ENCODE data around the gene SRC.

GRCh38 chr20:37408302-37409193 lies 62.6 kb downstream of the SRC start:
- no peak for TF ChIP-seq CTCF (conservative IDR thresholded peaks at IDR 0.05; ENCODE audit: low read depth in 2 of 2)
- no peak for TF ChIP-seq JUNB (IDR thresholded peaks at IDR 0.05; ENCODE audit: unreplicated experiment)
- no peak for TF ChIP-seq POLR2AphosphoS5 (IDR thresholded peaks at IDR 0.05; ENCODE audit: low read depth)
